Lower leg skin (tissue), 4 donors: ENCODE results near the gene LRSAM1. TPM values are rescaled to one million over a fixed set of nuclear protein-coding genes. Genes with fewer than 3 reads are reported as not detected.

Experiments
- DNase-seq, 2 donors: peaks; one replicate each; pipeline ENCODE4 v3.0.0-alpha.2; 2019; ENCODE audit warnings: low spot score in 2 of 2
- H3K4me3 ChIP-seq: fragments of 200-600 bp; sonication (generic); 2 replicates; pipeline ENCODE4 v1.5.1; 2017; ENCODE audit warnings: mild to moderate bottlenecking, low read depth; ENCODE audit not compliant: poor library complexity, severe bottlenecking
- CTCF ChIP-seq, 3 donors: fragments of 450-650 bp; IDR thresholded peaks; one replicate each; pipeline ENCODE4 v1.5.1; 2016; ENCODE audit warnings: antibody characterized with exemption in 3 of 3, mild to moderate bottlenecking in 3 of 3, moderate library complexity in 2 of 3
- POLR2A ChIP-seq, 2 donors: fragments of 450-650 bp; IDR thresholded peaks; one replicate each; pipeline ENCODE4 v1.6.1; 2016 to 2017; ENCODE audit warnings: antibody characterized with exemption in 2 of 2, mild to moderate bottlenecking in 1 of 2, moderate library complexity in 1 of 2
- WGBS, 2 donors: methylation state at CpG; one replicate each; pipeline ENCODE4 v1.1.5; 2018; 5-methylcytosine and 5-hydroxymethylcytosine counted together
- intact Hi-C: fragments of 100-400 bp; cut with DNase I; formaldehyde crosslinking; loops from one replicate; pipeline ENCODE4 v1.15.0; 2023; ENCODE audit warnings: low total_unique reads
- total RNA-seq, 4 donors: library from RNA; depleted of rRNA; stranded (reverse); fragments of >200 nt; gene quantifications; one replicate each; pipeline ENCODE4 v1.1.0, GENCODE V29; 2016

The LRSAM1 gene
- total RNA-seq, 4 donors from 2014 or later = 37.9 to 47.9 (median 41.9) TPM

GRCh38 chr9:127417131-127418036 is 33.9 kb upstream of the LRSAM1 start:
- 44 to 55% methylated on average over 15 of the region's 15 CpGs for WGBS, 2 donors
- intact Hi-C loops = no loop called here
- TF ChIP-seq CTCF (IDR thresholded peaks at IDR 0.05) (no peak), POLR2A (IDR thresholded peaks at IDR 0.05) (no peak)
- H3K4me3 ChIP-seq = no peak overlapping the region
- DNase-seq = peak in 1 of 2 donors; percentile 46

- DNase-seq = no peak
- TF ChIP-seq CTCF (IDR thresholded peaks at IDR 0.05) = no peak
- TF ChIP-seq POLR2A (IDR thresholded peaks at IDR 0.05) = no peak
- WGBS, 2 donors = 58 to 68% methylated on average over 12 of the region's 12 CpGs
- intact Hi-C loops = no loop called here
- no peak overlapping the region for H3K4me3 ChIP-seq
Measured at GRCh38 chr9:127418037-127418471, 33.3 kb upstream of the LRSAM1 start.

GRCh38 chr9:127419348-127419747 is 32.0 kb upstream of the LRSAM1 start:
- 85 to 93% methylated on average over 6 of the region's 6 CpGs for WGBS, 2 donors
- no peak for DNase-seq
- intact Hi-C loops = no loop called here
- TF ChIP-seq POLR2A (IDR thresholded peaks at IDR 0.05) (no peak), CTCF (IDR thresholded peaks at IDR 0.05) (no peak)
- no peak overlapping the region for H3K4me3 ChIP-seq

GRCh38 chr9:127421057-127421456 is 30.3 kb upstream of the LRSAM1 start:
- H3K4me3 ChIP-seq = no peak overlapping the region
- no peak for DNase-seq
- TF ChIP-seq POLR2A (IDR thresholded peaks at IDR 0.05) = no peak
- no peak for TF ChIP-seq CTCF (IDR thresholded peaks at IDR 0.05)
- intact Hi-C loops = no loop called here
- 88 to 92% methylated on average over 7 of the region's 7 CpGs for WGBS, 2 donors

GRCh38 chr9:127422133-127422782 is 29.1 kb upstream of the LRSAM1 start:
- intact Hi-C loops = no loop called here
- H3K4me3 ChIP-seq = no peak overlapping the region
- TF ChIP-seq CTCF (IDR thresholded peaks at IDR 0.05) (no peak), POLR2A (IDR thresholded peaks at IDR 0.05) (no peak)
- no peak for DNase-seq
- WGBS, 2 donors = 89 to 93% methylated on average over 10 of the region's 10 CpGs
